GM18499 (cell line): Measurements from ENCODE around the gene TUSC1.
"Not testable (repeated sequence)": the region's sequence is repeated elsewhere in the genome, so short reads cannot be mapped to it uniquely, and the experiment has no call there.

ENCODE experiments used
- ATAC-seq: cut with Tn5 transposase; IDR thresholded peaks from one replicate; pipeline ENCODE4 v1.9.1; 2021; ENCODE audit warnings: moderate number of reproducible peaks; ENCODE audit not compliant: insufficient read depth, unreplicated experiment

Gene TUSC1

DNA sequence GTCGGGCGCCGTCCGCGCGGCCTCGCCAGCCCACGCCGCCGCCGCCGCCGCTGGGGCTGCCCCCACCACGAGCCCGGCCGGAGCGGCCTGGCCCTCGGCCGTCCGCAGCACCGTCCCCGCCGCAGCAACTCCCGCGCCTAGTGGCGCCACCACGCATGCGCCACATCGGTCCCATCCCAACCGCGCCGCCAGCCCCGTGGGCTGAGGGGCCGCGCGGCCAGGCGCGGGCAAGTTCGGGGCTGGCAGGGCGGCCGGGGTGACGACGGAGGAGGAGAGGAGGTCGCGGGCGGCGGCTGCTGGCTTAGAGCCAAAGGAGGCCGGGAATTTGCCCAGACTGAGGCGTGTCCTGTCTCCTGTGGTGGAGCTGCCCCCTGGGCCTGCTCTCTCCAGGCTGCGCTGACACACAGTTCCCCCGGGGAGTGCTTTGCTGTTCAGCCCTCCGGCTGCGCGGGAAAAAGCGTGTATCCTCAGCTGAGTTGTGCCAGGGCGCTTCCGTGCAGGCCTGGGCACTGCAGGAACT, at the start of gene TUSC1:
TSS of gene TUSC1 (minus strand) at position 298 of the 520 bp plus-strand sequence. CDS start at position 166, 132 bp downstream.
- no peak for ATAC-seq

DNA sequence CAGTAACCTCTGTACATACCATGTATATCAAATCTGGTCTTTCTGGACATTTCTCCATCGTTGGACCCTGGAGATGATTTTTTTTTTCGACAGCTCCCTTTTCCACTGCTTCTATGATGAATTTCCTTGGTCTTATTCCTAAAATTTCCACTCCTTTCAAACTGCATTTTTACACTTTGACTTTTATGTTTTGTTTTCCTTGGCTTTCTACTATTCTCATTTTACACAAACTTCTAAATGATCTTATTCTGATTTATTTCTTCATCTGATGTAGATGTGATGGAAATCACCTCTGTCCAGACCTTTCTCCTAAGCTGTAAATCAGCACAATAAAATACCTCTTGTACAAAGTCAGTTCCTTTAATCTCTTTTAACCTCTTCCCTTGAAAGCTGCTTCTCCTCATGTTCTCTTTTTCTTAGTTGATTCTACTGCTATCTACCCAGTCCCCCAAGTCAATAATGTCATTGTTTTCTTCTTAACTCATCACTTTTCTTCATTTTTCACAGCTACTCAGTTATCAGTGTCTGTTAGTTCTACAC, 48.7 kb upstream of the TUSC1 start:
- ATAC-seq, result no peak

- no peak for ATAC-seq
Measured at GRCh38 chr9:25724424-25724823, 46.2 kb upstream of the TUSC1 start.

DNA sequence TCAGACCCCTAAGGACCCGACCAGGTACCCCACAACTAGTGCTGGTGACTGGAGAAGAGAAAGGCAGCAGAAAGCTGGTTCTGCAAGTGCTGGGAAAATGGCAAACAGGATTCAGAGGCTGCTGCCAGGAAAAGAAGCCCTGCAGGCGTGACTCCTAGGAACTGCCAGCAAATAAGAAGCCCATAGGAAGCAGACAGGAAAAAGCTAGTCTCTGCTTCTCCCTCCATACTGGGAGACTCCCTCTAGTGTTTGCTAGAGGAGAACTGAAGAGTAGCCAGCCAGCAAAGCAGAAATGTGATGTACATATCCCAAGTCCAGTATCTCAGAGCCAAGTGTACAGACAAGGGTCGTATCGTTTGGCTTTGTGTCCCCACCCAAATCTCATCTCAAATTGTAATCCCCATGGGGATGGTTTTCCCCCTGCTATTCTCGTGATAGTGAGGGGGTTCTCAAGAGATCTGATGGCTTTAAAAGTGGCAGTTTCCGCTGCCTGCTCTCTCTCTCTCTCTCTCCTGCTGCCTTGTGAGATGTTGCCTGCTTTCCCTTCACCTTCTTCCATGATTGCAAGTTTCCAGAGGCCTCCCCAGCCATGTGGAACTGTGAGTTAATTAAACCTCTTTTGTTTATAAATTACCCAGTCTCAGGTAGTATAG, 38.1 kb upstream of the TUSC1 start:
- no peak for ATAC-seq

GRCh38 chr9:25709941-25710340, 31.7 kb upstream of the TUSC1 start:
- no peak for ATAC-seq

GRCh38 chr9:25704800-25705199, 26.6 kb upstream of the TUSC1 start:
- ATAC-seq, result no peak

GRCh38 chr9:25703701-25704357, 25.6 kb upstream of the TUSC1 start:
- ATAC-seq, result no peak

DNA sequence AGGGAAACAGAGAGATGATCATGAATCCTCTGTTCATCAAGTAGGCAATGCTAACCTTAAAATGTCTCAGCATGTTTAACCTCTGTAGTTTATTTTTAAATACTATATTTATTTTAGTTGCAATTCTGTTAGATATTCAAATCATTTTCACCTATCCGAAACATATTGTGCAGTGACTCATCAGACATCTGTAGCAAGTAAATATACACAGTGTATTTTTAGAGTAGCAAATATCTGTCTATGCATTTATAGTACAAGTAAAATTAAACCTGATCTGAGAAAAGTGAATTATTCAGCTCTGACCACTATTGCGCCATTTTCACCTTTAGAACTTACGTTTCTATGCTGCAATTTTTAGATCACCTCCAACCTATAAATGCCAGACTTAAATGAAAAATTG, 24.3 kb upstream of the TUSC1 start:
- ATAC-seq, result no peak

- not testable (repeated sequence) for ATAC-seq
Measured at GRCh38 chr9:25700899-25701298, 22.7 kb upstream of the TUSC1 start.

- no peak for ATAC-seq
Measured at GRCh38 chr9:25700430-25700829, 22.2 kb upstream of the TUSC1 start.

DNA sequence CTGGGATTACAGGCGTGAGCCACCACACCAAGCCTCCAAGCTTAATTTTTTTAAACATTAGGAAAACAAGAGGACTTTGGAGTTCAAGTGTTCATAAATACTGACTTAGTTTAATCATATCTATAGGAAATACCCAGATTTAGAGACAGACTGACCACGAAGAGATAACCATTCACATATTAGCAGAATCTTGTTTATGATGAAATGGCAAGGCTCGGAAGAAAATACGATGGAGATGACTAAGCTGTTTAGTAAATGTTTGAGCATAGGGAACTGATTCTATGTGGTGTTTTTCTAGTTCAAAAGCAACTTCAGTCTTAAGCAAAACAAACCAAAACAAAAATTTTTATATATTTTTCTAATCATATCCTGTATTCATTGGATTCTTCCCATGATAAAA, 13.5 kb upstream of the TUSC1 start:
- no peak for ATAC-seq

DNA sequence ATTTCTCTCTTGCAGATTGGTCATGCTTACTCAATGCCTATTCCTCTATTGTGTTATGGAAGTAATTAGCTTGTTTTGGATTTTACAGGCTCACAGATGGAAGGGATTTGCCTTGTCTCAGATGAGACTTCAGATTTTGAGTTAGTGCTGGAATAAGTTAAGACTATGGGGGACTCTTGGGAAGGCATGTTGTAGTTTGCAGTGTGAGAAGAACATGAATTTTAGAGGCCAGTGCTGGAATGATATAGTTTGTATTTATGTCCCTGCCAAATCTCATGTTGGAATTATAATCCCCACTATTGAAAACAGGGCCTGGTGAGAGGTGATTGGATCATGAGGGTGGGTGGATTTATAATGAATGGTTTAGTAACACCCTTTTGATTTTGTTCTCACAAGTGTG, 6.1 kb upstream of the TUSC1 start:
- ATAC-seq, result no peak

DNA sequence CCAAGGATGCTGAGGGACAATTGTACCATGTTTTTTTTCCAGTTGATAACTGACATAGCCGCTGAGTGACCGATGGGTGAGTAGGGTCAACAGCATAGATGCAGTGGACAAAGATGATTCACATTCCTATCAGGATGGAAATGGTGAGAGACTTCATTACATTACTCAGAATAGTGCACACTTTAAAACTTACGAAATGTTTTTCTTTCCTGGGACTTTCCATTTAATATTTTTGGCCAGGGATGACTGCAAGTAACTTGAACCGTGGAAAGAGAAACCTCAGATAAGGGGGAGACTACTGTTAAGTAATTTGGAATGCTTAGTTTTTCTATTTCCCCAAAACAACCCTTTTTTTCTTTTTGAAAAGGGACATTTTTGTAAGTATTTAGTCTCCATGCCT, 3.0 kb upstream of the TUSC1 start:
- no peak for ATAC-seq

DNA sequence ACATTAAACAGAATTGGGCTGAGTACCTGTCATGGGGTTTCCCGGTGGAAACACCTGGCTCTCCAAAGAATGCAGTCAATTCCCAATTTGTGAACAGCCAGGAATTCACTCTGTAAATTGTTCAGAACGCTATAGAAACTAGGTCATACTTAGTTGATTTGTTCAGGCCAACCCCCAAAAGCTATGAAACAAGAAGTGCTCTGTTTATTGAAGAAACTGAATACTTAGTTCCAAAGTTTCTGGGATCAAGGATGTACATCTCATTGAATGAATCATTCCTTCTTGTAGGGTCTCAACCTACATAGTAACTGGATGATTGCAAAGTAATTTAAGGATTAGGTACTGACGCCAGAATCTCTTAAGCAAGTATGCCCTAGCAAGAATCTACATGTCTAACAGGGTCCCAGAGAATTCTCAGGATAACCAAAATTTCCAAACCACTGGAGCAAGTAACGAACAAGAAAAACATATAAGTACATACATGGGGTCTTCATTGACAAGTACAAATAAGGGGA, 659 bp upstream of the TUSC1 start:
- no peak for ATAC-seq

DNA sequence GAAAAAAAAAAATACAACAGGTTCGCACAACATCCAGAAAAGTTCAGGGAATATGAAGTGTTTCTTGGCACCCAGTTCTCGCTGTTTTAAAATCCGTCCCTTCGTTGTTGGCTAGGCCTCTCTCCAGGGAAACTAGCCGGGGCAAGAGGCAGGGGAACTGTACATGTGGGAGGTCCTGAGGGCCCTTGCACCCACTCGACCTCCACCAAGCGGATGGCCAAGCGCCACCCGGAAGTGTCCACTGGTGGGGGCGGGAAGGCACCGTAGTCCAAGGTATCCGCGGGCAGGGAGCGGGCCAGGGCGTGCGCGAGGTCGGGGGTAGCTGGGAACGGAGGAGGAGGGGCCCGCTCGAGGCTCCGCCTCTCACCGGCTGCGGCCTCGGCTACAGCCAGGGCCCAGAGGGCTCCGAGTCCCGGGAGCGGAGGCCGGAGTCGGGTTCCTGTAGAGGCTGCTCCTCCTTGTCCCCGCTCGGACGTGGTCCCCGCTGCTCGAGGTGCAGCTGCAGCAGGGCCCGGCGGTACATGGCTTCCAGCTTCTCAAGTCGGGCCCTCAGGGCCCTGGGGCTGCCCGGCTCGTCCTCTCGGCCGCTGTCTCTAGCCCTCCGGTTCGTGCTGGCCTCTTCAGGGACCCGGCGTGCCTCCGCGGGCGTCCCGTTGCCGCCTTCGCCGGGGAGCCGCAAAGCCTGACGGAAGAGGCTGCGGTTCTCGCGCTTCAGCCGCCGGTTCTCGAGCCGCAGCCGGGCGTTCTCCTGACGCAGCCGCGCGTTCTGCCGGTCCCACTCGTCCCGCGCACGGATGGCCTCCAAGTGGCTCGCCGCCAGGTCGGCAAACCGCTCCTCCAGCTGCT, 720 bp downstream of the TUSC1 start:
- ATAC-seq, result no peak

DNA sequence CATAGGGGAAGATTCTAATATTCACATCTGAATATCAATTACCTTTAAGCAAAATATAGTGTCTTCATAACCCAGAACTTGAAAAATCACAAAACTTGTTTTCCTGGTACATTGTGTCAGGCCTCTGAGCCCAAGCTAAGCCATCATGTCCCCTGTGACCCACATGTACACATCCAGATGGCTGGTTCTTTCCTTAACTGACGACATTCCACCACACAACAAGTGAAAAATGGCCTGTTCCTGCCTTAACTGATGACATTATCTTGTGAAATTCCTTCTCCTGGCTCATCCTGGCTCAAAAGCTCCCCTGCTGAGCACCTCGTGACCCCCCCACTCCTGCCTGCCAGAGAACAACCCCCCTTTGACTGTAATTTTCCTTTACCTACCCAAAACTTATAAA, 2.4 kb downstream of the TUSC1 start:
- ATAC-seq, result not testable (repeated sequence)

GRCh38 chr9:25658571-25658970, 19.7 kb downstream of the TUSC1 start:
- ATAC-seq, result no peak

- no peak for ATAC-seq
Measured at GRCh38 chr9:25654417-25654816, 23.8 kb downstream of the TUSC1 start.

DNA sequence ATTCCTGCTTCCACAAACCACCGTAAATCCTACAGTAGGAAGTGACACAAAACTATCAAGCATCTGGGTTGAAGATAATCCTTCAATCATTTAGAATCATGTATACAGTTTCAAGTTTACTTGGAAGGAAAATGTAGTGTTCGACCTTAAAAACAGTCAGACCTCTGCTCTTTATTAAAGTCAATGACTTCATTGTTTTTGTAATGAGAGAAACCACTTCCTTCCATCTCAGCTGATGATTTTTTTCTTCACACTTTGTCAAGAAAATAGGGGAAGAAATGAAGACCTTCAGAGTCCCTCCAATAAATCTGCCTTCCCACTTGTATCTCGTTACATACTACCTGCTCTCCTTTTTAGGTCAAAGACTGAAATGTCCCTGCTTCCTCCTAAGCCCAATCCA, 30.1 kb downstream of the TUSC1 start:
- no peak for ATAC-seq

- no peak for ATAC-seq
Measured at GRCh38 chr9:25636026-25636425, 42.2 kb downstream of the TUSC1 start.

- ATAC-seq, result no peak
Measured at GRCh38 chr9:25629231-25629630, 49.0 kb downstream of the TUSC1 start.
